WTC11 (cell line): Measurements from ENCODE around the gene MIP. TPM values are rescaled to one million over a fixed set of nuclear protein-coding genes. Genes with fewer than 3 reads are reported as not detected.
"Not testable (repeated sequence)": the region's sequence is repeated elsewhere in the genome, so short reads cannot be mapped to it uniquely, and the experiment has no call there.

ENCODE experiments used
- ATAC-seq: fragments of 200-7000 bp; cut with Tn5 transposase; 2 replicates; pipeline ENCODE4 v1.10.0; 2021; ENCODE audit warnings: mild to moderate bottlenecking, moderate library complexity
- CTCF ChIA-PET: fragments of 300-600 bp; sonication (Branson Sonifier 250); formaldehyde crosslinking; loops from one replicate; lab custom pipeline; 2021; ENCODE audit warnings: antibody characterized with exemption; lab: Charles Lee
- POLR2A ChIA-PET: fragments of 350-600 bp; sonication (Branson Sonifier 250); formaldehyde crosslinking; loops from one replicate; lab custom pipeline; 2021; ENCODE audit warnings: antibody characterized with exemption; lab: Charles Lee
- DNase-seq: peaks from one replicate; pipeline ENCODE4 v3.0.0; 2021; ENCODE audit warnings: low spot score
- H3K27ac Mint-ChIP-seq: 2 replicates; pipeline ENCODE4 v1.8.0; 2021; ENCODE audit warnings: mixed read lengths
- H3K27me3 Mint-ChIP-seq: 2 replicates; pipeline ENCODE4 v1.8.0; 2021; ENCODE audit warnings: low read depth, mild to moderate bottlenecking, moderate library complexity, mixed read lengths
- H3K36me3 Mint-ChIP-seq: 2 replicates; pipeline ENCODE4 v1.8.0; 2021; ENCODE audit warnings: mixed read lengths
- H3K4me1 Mint-ChIP-seq: 2 replicates; pipeline ENCODE4 v1.8.0; 2022; ENCODE audit warnings: mixed read lengths
- H3K4me3 Mint-ChIP-seq: 2 replicates; pipeline ENCODE4 v1.8.0; 2021; ENCODE audit warnings: mild to moderate bottlenecking, moderate library complexity, mixed read lengths
- H3K9me3 Mint-ChIP-seq: 2 replicates; pipeline ENCODE4 v1.8.0; 2021; ENCODE audit warnings: mixed read lengths
- ATF1 ChIP-seq: sonication (generic); formaldehyde crosslinking; IDR thresholded peaks from 2 replicates; pipeline ENCODE4 v1.8.1; 2023; ENCODE audit warnings: mild to moderate bottlenecking, moderate library complexity, missing genetic modification reagents
- total RNA-seq: library from RNA; stranded (reverse); gene quantifications from 3 replicates; pipeline ENCODE4 v1.2.3, GENCODE V29; 2021

MIP gene
- total RNA-seq, 1 experiment from 2014 or later, result not detected

DNA sequence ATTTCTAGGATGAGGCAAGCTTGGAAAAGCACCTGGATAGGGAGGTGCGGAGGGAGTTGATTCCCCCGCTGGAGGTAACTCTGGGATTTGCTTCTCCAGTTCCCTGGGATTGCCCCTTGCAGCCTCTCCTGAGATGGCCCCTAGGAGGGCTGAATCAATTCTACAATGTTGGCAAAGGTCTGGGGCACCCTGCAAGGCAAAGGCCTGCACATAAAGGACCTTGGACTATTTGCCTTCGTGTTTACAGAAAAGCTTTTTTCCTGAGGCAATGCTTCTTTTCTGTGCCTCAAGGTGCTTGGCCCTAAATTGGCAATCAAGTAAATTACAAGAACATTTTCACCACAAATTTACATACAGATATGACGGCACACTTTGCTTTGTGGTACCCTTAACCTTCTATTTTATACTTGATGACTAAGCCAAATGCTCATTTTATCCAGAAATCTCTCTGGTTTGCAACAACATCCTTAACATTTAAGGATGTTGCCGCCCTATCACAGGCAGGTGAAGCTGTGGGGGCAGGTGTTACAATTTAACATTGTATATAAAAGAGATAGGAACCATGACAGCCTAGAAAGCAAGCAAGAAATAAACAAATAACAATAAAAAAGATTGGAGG lies 45.5 kb downstream of the MIP start:
- no peak overlapping the region for H3K4me3 Mint-ChIP-seq
- no peaks in the 10 kb centered on the region for H3K4me1 Mint-ChIP-seq
- no peaks in the 10 kb centered on the region for H3K36me3 Mint-ChIP-seq
- TF ChIP-seq ATF1 (CRISPR knock-in tag), result no peak
- no peak overlapping the region for H3K27ac Mint-ChIP-seq
- no peaks in the 10 kb centered on the region for H3K27me3 Mint-ChIP-seq
- ChIA-PET CTCF (no interaction called here), POLR2A (interaction anchor here (0.6 kb wide), 1 partner anchor 78 kb away, joined by 5 read pairs; no protein-coding TSS in a partner anchor)
- no peaks in the 10 kb centered on the region for H3K9me3 Mint-ChIP-seq
- DNase-seq, result no peak
- ATAC-seq, result no peak

DNA sequence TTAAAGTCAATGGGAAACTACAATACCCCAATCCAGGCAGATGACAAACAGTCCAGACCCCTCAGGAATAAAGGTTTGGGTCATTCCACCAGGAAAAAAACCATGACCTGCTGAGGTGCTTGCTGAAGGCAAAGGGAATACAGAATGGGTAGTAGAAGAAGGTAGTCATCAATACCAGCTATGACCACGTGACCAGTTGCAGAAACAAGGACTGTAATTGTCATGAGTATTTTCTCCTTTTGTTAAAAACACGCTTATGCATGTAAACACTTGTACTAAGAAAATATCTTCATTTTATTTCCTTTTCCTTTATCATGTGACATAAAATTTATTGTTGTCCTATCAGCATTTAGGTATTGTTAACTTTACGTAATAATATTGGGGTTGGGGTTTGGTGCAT lies 50.2 kb downstream of the MIP start:
- DNase-seq, H3K36me3 Mint-ChIP-seq, H3K27me3 Mint-ChIP-seq, ATAC-seq, CTCF ChIA-PET, POLR2A ChIA-PET, H3K27ac Mint-ChIP-seq, H3K4me1 Mint-ChIP-seq, H3K4me3 Mint-ChIP-seq: not testable (repeated sequence)
- peaks cover 19% of the 10 kb centered on the region for H3K9me3 Mint-ChIP-seq

DNA sequence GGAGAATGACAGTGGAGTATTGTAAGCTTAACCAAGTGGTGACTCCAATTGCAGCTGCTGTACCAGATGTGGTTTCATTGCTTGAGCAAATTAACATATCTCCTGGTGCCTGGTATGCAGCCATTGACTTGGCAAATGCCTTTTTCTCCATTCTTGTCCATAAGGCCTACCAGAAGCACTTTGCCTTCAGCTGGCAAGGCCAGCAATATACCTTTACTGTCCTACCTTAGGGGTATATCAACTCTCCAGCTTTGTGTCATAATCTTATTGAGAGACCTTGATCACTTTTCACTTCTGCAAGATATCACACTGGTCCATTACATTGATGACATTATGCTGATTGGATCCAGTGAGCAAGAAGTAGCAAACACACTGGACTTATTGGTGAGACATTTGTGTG lies 52.8 kb downstream of the MIP start:
- Mint-ChIP-seq H3K36me3 (peaks cover 14% of the 10 kb centered on the region), H3K9me3 (peaks cover 31% of the 10 kb centered on the region), H3K27me3 (peaks cover 13% of the 10 kb centered on the region)
- ATAC-seq, H3K4me1 Mint-ChIP-seq, CTCF ChIA-PET, H3K4me3 Mint-ChIP-seq, POLR2A ChIA-PET, DNase-seq, H3K27ac Mint-ChIP-seq: not testable (repeated sequence)

DNA sequence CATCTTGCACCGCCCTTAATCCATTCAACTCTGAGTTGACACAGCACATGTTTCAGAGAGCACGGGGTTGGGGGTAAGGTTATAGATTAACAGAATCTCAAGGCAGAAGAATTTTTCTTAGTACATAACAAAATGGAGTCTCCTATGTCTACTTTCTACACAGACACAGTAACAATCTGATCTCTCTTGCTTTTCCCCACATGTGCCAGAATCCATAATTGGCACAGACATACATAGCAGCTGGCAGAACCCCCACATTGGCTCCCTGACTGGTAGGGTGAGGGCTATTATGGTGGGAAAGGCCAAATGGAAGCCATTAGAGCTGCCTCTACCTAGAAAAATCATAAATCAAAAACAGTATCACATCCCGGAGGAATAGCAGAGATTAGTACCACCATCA lies 53.3 kb downstream of the MIP start:
- H3K4me1 Mint-ChIP-seq, POLR2A ChIA-PET, DNase-seq, H3K4me3 Mint-ChIP-seq, H3K27ac Mint-ChIP-seq, CTCF ChIA-PET, ATAC-seq: not testable (repeated sequence)
- Mint-ChIP-seq H3K36me3 (peaks cover 14% of the 10 kb centered on the region), H3K27me3 (peaks cover 13% of the 10 kb centered on the region), H3K9me3 (peaks cover 31% of the 10 kb centered on the region)

Other genes with a start within 250 kb of the MIP start
- 45.5 to 57.4 TPM (median 48.7 TPM) in 3 replicates for gene RNF41, start 232.7 kb downstream of the MIP start, total RNA-seq
- gene NABP2, start 230.3 kb downstream of the MIP start, total RNA-seq, result 42.7 to 47.9 TPM (median 47.5 TPM) in 3 replicates
- gene SLC39A5, start 224.6 kb downstream of the MIP start, total RNA-seq, result 0.26 to 0.62 TPM (median 0.46 TPM) in 3 replicates
- gene ANKRD52, start 196.3 kb downstream of the MIP start, total RNA-seq, result 33.0 to 41.2 TPM (median 38.6 TPM) in 3 replicates
- 22.7 to 26.2 TPM (median 24.4 TPM) in 3 replicates for gene COQ10A, start 187.7 kb downstream of the MIP start, total RNA-seq
- gene CS, start 154.3 kb downstream of the MIP start, total RNA-seq, result 241 to 275 TPM (median 246 TPM) in 3 replicates
- gene CNPY2, start 138.7 kb downstream of the MIP start, total RNA-seq, result 171 to 193 TPM (median 192 TPM) in 3 replicates
- 46.7 to 58.0 TPM (median 57.5 TPM) in 3 replicates for gene PAN2, start 120.7 kb downstream of the MIP start, total RNA-seq
- gene IL23A, start 115.8 kb downstream of the MIP start, total RNA-seq, result 2.9 to 3.0 TPM (median 2.9 TPM) in 3 replicates
- gene STAT2, start 94.5 kb downstream of the MIP start, total RNA-seq, result 53.2 to 54.5 TPM (median 54.5 TPM) in 3 replicates
- gene APOF, start 91.8 kb downstream of the MIP start, total RNA-seq, result 0.11 TPM in 1 of 3 replicates, not detected in the others
- gene TIMELESS, start 5.2 kb downstream of the MIP start, total RNA-seq, result 60.9 to 67.1 TPM (median 64.9 TPM) in 3 replicates
- 2.8 to 4.2 TPM (median 3.1 TPM) in 3 replicates for gene SPRYD4, start 13.9 kb upstream of the MIP start, total RNA-seq
- gene GLS2, start 33.5 kb upstream of the MIP start, total RNA-seq, result 14.8 to 17.2 TPM (median 15.9 TPM) in 3 replicates
- 11.8 to 16.7 TPM (median 16.1 TPM) in 3 replicates for gene RBMS2, start 67.2 kb upstream of the MIP start, total RNA-seq
- gene BAZ2A, start 175.7 kb upstream of the MIP start, total RNA-seq, result 103 to 114 TPM (median 108 TPM) in 3 replicates
- 971 to 1,064 TPM (median 1,005 TPM) in 3 replicates for gene ATP5F1B, start 191.3 kb upstream of the MIP start, total RNA-seq
- 394 to 436 TPM (median 420 TPM) in 3 replicates for gene PTGES3, start 233.6 kb upstream of the MIP start, total RNA-seq